HepG2 (cell line): ENCODE measurements around the gene TRAPPC12. TPM values are rescaled to one million over a fixed set of nuclear protein-coding genes. Genes with fewer than 3 reads are reported as not detected.

Experiments used
- ATAC-seq: fragments of 200-7000 bp; cut with Tn5 transposase; 3 replicates; pipeline ENCODE4 v1.9.1; 2020; ENCODE audit warnings: mild to moderate bottlenecking, moderate library complexity
- BruUV-seq: library from RNA; stranded (reverse); fragments of 400-500 nt; replicated peaks from 2 replicates; lab custom pipeline; 2021; lab: Mats Ljungman, UMichigan
- CTCF ChIA-PET: fragments of 300-600 bp; formaldehyde crosslinking; extraction: SDS; loops from one replicate; lab custom pipeline; 2021; ENCODE audit warnings: low total read pairs, inconsistent platforms, low intra/inter-chr PET ratio; lab: Yijun Ruan, JAX
- POLR2A ChIA-PET: fragments of 350-600 bp; sonication (Branson Sonifier 250); formaldehyde crosslinking; loops from one replicate; lab custom pipeline; 2020; ENCODE audit warnings: antibody characterized with exemption, inconsistent platforms; lab: Yijun Ruan, JAX
- DNase-seq: peaks from one replicate; pipeline ENCODE4 v3.0.0-alpha.2; 2015; ENCODE audit warnings: low spot score
- FAIRE-seq: peaks from 3 replicates; lab custom pipeline; 2011; peaks lifted over from hg19 to GRCh38; lab: Jason Lieb, UNC
- H2AFZ ChIP-seq: one replicate; pipeline ENCODE4 v1.6.1; 2011; ENCODE audit warnings: low read length, inconsistent platforms
- H3K27ac ChIP-seq: fragments of 300-600 bp; 3 replicates; pipeline ENCODE4 v1.8.0; 2011; ENCODE audit warnings: mixed run types, mild to moderate bottlenecking, mixed read lengths, low read length, inconsistent platforms; ENCODE audit not compliant: insufficient read depth; ENCODE audit errors: extremely low read length
- H3K27me3 ChIP-seq, 2 experiments: fragments of 200-600 bp in 1 of 2; 2 replicates in 1 of 2; 3 replicates in 1 of 2; pipeline versions ENCODE4 v1.6.0 to v1.8.0; 2011; ENCODE audit warnings: low read length in 2 of 2, mild to moderate bottlenecking in 2 of 2, moderate library complexity in 2 of 2, inconsistent platforms in 1 of 2; ENCODE audit not compliant: insufficient read depth in 2 of 2, control insufficient read depth in 1 of 2
- H3K36me3 ChIP-seq, 2 experiments: fragments of 200-600 bp in 1 of 2; replicated peaks in 1 of 2; 2 replicates in 1 of 2; 3 replicates in 1 of 2; pipeline versions ENCODE4 v1.5.1 to v1.8.0; 2011; ENCODE audit warnings: low read length in 2 of 2, inconsistent platforms in 1 of 2; ENCODE audit not compliant: insufficient read depth in 2 of 2, control insufficient read depth in 1 of 2
- H3K4me1 ChIP-seq: 2 replicates; pipeline ENCODE4 v1.5.1; 2012; ENCODE audit warnings: low read length, inconsistent platforms; ENCODE audit not compliant: insufficient read depth
- H3K4me2 ChIP-seq: 2 replicates; pipeline ENCODE4 v1.6.0; 2011; ENCODE audit warnings: low read depth, low read length, inconsistent platforms
- H3K4me3 ChIP-seq, 3 experiments: fragments of 200-600 bp in 1 of 3; sonication (generic), shearing (Covaris generic) in 1 of 3; replicated peaks in 1 of 3; 2 replicates each; pipeline ENCODE4 v1.5.1; 2011 to 2016; ENCODE audit warnings: low read length in 3 of 3, inconsistent platforms in 2 of 3, low read depth in 2 of 3, mild to moderate bottlenecking in 2 of 3, control low read depth in 1 of 3, mixed read lengths in 1 of 3; ENCODE audit not compliant: insufficient read depth in 1 of 3
- H3K79me2 ChIP-seq: one replicate; pipeline ENCODE4 v1.6.1; 2011; ENCODE audit warnings: low read length, inconsistent platforms; ENCODE audit not compliant: insufficient read depth
- H3K9ac ChIP-seq: 2 replicates; pipeline ENCODE4 v1.6.0; 2011; ENCODE audit warnings: mild to moderate bottlenecking, low read depth, low read length, inconsistent platforms; ENCODE audit not compliant: insufficient read depth
- H3K9me3 ChIP-seq: 2 replicates; pipeline ENCODE4 v1.5.1; 2012; ENCODE audit warnings: mild to moderate bottlenecking, low read length
- H4K20me1 ChIP-seq: 2 replicates; pipeline ENCODE4 v1.6.0; 2011; ENCODE audit warnings: inconsistent platforms, mild to moderate bottlenecking, low read length, moderate library complexity; ENCODE audit not compliant: insufficient read depth
- ASH2L ChIP-seq: fragments of 300-600, 200-600 bp; sonication (generic); IDR thresholded peaks from 2 replicates; pipeline ENCODE4 v1.7.0; 2017; ENCODE audit warnings: low read depth, mild to moderate bottlenecking, moderate library complexity, mixed read lengths, low read length; ENCODE audit not compliant: insufficient read length
- CCDC6 ChIP-seq: sonication (generic); formaldehyde crosslinking; IDR thresholded peaks from 2 replicates; pipeline ENCODE4 v1.8.1; 2022; ENCODE audit warnings: mild to moderate bottlenecking, missing genetic modification reagents, moderate library complexity
- MEF2D ChIP-seq: sonication (generic); formaldehyde crosslinking; IDR thresholded peaks from 2 replicates; pipeline ENCODE4 v1.5.1; 2020; ENCODE audit warnings: mild to moderate bottlenecking, missing genetic modification reagents
- NFIC ChIP-seq: IDR thresholded peaks from 2 replicates; pipeline ENCODE4 v1.6.1; 2012; ENCODE audit warnings: mild to moderate bottlenecking, low read length, inconsistent platforms
- POLR2AphosphoS2 ChIP-seq: IDR thresholded peaks from 2 replicates; pipeline ENCODE4 v1.6.1; 2011; ENCODE audit warnings: low read depth, low read length, improper control_type of control experiment
- SMAD1 ChIP-seq: sonication (generic); formaldehyde crosslinking; IDR thresholded peaks from 2 replicates; pipeline ENCODE4 v1.4.0; 2020; ENCODE audit warnings: missing genetic modification reagents, low read depth, mild to moderate bottlenecking, borderline replicate concordance
- ZC3H13 ChIP-seq: sonication (generic); formaldehyde crosslinking; IDR thresholded peaks from 2 replicates; pipeline ENCODE4 v1.8.1; 2023; ENCODE audit warnings: mild to moderate bottlenecking, missing genetic modification reagents, moderate library complexity
- ZSCAN9 ChIP-seq: IDR thresholded peaks from 2 replicates; pipeline ENCODE4 v1.6.1; 2016; ENCODE audit warnings: borderline replicate concordance
- WGBS: methylation state at CpG from one replicate; pipeline ENCODE4 v1.1.6; 2017; ENCODE audit warnings: low lambda C conversion rate; 5-methylcytosine and 5-hydroxymethylcytosine counted together
- in situ Hi-C: cut with HindIII; loops from 2 replicates; pipeline ENCODE4 v1.10.0; 2017; ENCODE audit warnings: low pct_unique_long_range_greater_than_20kb; ENCODE audit not compliant: extremely low pct_ligation_motif_present
- intact Hi-C: fragments of 100-400 bp; cut with micrococcal nuclease; formaldehyde crosslinking; loops from one replicate; pipeline ENCODE4 v1.10.0; 2022; ENCODE audit not compliant: unreplicated experiment
- polyA plus RNA-seq, 8 experiments: library from polyadenylated mRNA; depleted of rRNA in 3 of 8; stranded (reverse) in 7 of 8; unstranded in 1 of 8; fragments of >200 nt; fragmentation: Illumina TruSeq in 4 of 8; extraction: Trizol in 4 of 8; gene quantifications; 2 replicates each; pipeline versions ENCODE4 v1.2.1 to v1.2.3, GENCODE V29; 2011 to 2016; ENCODE audit warnings: low read depth in 4 of 8, missing spikeins in 1 of 8, mixed read lengths in 1 of 8; ENCODE audit not compliant: insufficient read depth in 1 of 8
- total RNA-seq, 5 experiments: library from RNA; depleted of rRNA; stranded (reverse); fragments of >200 nt; fragmentation: Illumina TruSeq; extraction: Trizol; gene quantifications; 2 replicates each; pipeline ENCODE4 v1.2.3, GENCODE V29; 2016; ENCODE audit warnings: low read depth in 1 of 5
- TF ChIP-seq, protein P1 (sequence below): sonication (generic); formaldehyde crosslinking; IDR thresholded peaks from 2 replicates; pipeline ENCODE4 v1.9.0; 2021; ENCODE audit warnings: mild to moderate bottlenecking, missing genetic modification reagents
- TF ChIP-seq, protein P2 (sequence below): sonication (generic); formaldehyde crosslinking; IDR thresholded peaks from 2 replicates; pipeline ENCODE4 v1.5.1; 2020; ENCODE audit warnings: missing genetic modification reagents, mild to moderate bottlenecking, borderline replicate concordance
- TF ChIP-seq, protein P3 (sequence below): IDR thresholded peaks from 2 replicates; pipeline ENCODE4 v1.6.1; 2016; ENCODE audit warnings: control low read depth

Gene TRAPPC12
- total and polyA plus RNA-seq, 2 of the 13 experiments (the other 11 are each of a cell fraction or from before 2014, with no cell fraction given) = 46.4 to 97.7 TPM

DNA sequence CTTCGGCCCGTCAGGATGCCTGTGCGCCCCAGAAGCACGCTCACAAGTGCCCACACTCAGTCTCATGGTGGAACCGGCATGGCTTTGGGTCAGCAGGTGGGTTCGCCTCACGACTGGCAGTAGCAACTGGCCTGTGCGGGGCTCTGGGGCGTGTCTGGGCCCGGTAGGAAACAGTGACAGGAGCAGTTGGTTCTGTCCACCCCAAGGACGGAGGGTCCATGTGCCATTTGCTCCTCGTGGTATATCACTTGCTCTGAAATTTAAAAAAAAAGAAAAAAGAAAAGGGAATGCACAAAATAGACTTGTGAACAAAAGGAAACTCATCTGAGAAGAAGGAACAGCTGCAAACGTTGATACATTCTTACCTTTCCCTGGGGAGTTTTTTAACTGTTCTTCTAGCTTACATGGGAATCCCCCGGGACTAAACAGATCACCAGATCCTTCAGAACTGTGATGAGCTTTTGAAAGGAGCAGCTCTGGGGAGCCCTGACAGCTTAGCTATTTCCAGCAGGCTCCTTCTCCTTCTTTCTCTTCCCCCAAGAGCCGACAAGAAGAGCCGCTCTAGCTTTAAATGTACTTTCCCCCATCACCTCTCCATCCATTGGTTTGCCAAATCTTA is 42.8 kb downstream of the TRAPPC12 start:
- intact Hi-C loops = no loop called here
- Histone ChIP-seq H3K4me1 (peaks cover 16% of the 10 kb centered on the region), H3K4me3 (no peak overlapping the region), H3K9ac (no peak overlapping the region), H3K27ac (no peak overlapping the region), H4K20me1 (no peaks in the 10 kb centered on the region), H2AFZ (no peak overlapping the region), H3K36me3 (peaks cover 35 to 81% of the 10 kb centered on the region in 2 experiments), H3K79me2 (no peaks in the 10 kb centered on the region), H3K9me3 (no peaks in the 10 kb centered on the region), H3K4me2 (no peak overlapping the region), H3K27me3 (no peaks in the 10 kb centered on the region)
- in situ Hi-C loops = no loop called here
- ChIA-PET POLR2A (interaction anchor here (1.2 to 2.6 kb wide), 7 partner anchors 13 to 96 kb away, joined by 3 to 16 read pairs (median 6); partner anchors contain the start of genes EIPR1 and TRAPPC12), CTCF (no interaction called here)
- WGBS = 98% methylated on average over 16 of the region's 16 CpGs
- FAIRE-seq (no peak), ATAC-seq (no peak), DNase-seq (no peak)
- no TSS peak for BruUV-seq
- TF ChIP-seq MEF2D (no peak), CCDC6 (CRISPR knock-in tag) (no peak), POLR2AphosphoS2 (no peak), ASH2L (no peak), ZC3H13 (CRISPR knock-in tag) (no peak), NFIC (no peak), ZSCAN9 (CRISPR knock-in tag) (no peak), SMAD1 (CRISPR knock-in tag) (no peak)
- TF ChIP-seq, protein P1, sequence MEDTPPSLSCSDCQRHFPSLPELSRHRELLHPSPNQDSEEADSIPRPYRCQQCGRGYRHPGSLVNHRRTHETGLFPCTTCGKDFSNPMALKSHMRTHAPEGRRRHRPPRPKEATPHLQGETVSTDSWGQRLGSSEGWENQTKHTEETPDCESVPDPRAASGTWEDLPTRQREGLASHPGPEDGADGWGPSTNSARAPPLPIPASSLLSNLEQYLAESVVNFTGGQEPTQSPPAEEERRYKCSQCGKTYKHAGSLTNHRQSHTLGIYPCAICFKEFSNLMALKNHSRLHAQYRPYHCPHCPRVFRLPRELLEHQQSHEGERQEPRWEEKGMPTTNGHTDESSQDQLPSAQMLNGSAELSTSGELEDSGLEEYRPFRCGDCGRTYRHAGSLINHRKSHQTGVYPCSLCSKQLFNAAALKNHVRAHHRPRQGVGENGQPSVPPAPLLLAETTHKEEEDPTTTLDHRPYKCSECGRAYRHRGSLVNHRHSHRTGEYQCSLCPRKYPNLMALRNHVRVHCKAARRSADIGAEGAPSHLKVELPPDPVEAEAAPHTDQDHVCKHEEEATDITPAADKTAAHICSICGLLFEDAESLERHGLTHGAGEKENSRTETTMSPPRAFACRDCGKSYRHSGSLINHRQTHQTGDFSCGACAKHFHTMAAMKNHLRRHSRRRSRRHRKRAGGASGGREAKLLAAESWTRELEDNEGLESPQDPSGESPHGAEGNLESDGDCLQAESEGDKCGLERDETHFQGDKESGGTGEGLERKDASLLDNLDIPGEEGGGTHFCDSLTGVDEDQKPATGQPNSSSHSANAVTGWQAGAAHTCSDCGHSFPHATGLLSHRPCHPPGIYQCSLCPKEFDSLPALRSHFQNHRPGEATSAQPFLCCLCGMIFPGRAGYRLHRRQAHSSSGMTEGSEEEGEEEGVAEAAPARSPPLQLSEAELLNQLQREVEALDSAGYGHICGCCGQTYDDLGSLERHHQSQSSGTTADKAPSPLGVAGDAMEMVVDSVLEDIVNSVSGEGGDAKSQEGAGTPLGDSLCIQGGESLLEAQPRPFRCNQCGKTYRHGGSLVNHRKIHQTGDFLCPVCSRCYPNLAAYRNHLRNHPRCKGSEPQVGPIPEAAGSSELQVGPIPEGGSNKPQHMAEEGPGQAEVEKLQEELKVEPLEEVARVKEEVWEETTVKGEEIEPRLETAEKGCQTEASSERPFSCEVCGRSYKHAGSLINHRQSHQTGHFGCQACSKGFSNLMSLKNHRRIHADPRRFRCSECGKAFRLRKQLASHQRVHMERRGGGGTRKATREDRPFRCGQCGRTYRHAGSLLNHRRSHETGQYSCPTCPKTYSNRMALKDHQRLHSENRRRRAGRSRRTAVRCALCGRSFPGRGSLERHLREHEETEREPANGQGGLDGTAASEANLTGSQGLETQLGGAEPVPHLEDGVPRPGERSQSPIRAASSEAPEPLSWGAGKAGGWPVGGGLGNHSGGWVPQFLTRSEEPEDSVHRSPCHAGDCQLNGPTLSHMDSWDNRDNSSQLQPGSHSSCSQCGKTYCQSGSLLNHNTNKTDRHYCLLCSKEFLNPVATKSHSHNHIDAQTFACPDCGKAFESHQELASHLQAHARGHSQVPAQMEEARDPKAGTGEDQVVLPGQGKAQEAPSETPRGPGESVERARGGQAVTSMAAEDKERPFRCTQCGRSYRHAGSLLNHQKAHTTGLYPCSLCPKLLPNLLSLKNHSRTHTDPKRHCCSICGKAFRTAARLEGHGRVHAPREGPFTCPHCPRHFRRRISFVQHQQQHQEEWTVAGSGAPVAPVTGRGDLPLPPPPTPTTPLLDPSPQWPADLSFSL (CRISPR knock-in tag) = no peak
- TF ChIP-seq, protein P2, sequence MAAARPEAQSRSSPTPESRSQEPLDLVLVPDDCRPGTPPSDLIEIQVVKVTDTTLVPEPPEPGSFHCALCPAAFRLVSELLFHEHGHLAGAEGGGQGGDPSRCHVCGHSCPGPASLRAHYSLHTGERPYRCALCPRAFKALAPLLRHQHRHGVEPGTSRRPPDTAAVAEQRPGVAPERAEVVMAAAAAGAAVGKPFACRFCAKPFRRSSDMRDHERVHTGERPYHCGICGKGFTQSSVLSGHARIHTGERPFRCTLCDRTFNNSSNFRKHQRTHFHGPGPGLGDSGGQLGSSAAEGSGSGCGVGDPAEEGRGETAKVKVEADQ = no peak
- TF ChIP-seq, protein P3, sequence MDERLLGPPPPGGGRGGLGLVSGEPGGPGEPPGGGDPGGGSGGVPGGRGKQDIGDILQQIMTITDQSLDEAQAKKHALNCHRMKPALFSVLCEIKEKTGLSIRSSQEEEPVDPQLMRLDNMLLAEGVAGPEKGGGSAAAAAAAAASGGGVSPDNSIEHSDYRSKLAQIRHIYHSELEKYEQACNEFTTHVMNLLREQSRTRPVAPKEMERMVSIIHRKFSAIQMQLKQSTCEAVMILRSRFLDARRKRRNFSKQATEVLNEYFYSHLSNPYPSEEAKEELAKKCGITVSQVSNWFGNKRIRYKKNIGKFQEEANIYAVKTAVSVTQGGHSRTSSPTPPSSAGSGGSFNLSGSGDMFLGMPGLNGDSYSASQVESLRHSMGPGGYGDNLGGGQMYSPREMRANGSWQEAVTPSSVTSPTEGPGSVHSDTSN (CRISPR knock-in tag) = no peak
